Mammary epithelial cell (primary cell): ENCODE data around the gene CSTA.

Experiments
- EZH2 ChIP-seq: IDR thresholded peaks from 2 replicates; pipeline ENCODE4 v1.6.1; 2012; ENCODE audit warnings: low read length, inconsistent platforms, borderline replicate concordance
- TF ChIP-seq, protein P1 (sequence below), 2 donors: IDR thresholded peaks in 1 of 2; conservative IDR thresholded peaks in 1 of 2; 2 replicates each; pipeline ENCODE4 v1.5.1; 2011 to 2012; ENCODE audit warnings: inconsistent platforms in 2 of 2, low read length in 2 of 2, mild to moderate bottlenecking in 2 of 2, control low read depth in 1 of 2, low read depth in 1 of 2; ENCODE audit not compliant: insufficient read depth in 1 of 2; ENCODE audit errors: extremely low read depth in 1 of 2

- TF ChIP-seq EZH2 = no peak
- TF ChIP-seq, protein P1, sequence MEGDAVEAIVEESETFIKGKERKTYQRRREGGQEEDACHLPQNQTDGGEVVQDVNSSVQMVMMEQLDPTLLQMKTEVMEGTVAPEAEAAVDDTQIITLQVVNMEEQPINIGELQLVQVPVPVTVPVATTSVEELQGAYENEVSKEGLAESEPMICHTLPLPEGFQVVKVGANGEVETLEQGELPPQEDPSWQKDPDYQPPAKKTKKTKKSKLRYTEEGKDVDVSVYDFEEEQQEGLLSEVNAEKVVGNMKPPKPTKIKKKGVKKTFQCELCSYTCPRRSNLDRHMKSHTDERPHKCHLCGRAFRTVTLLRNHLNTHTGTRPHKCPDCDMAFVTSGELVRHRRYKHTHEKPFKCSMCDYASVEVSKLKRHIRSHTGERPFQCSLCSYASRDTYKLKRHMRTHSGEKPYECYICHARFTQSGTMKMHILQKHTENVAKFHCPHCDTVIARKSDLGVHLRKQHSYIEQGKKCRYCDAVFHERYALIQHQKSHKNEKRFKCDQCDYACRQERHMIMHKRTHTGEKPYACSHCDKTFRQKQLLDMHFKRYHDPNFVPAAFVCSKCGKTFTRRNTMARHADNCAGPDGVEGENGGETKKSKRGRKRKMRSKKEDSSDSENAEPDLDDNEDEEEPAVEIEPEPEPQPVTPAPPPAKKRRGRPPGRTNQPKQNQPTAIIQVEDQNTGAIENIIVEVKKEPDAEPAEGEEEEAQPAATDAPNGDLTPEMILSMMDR (conservative IDR thresholded peaks at IDR 0.05 in 1 of 2, IDR thresholded peaks at IDR 0.05 in 1 of 2; ENCODE audit: extremely low read depth in 1 of 2, insufficient read depth in 1 of 2, low read depth in 1 of 2, low read length in 2 of 2) = no peak
Measured at GRCh38 chr3:122332551-122332950, 7.5 kb downstream of the CSTA start.
